Measurements from ENCODE around the gene POLR3GL. TPM values are rescaled to one million over a fixed set of nuclear protein-coding genes. Genes with fewer than 3 reads are reported as not detected.
"Not testable (repeated sequence)": the region's sequence is repeated elsewhere in the genome, so short reads cannot be mapped to it uniquely, and the experiment has no call there.

POLR3GL gene
- total and polyA plus RNA-seq, 4 donors, result 23.8 to 89.0 (median 49.9) TPM

GRCh38 chr1:146022403-146023127 lies 58.1 kb downstream of the POLR3GL start:
- no peaks in the 10 kb centered on the region for H3K4me1 ChIP-seq (ENCODE audit: control insufficient read depth in 1 of 2, insufficient read depth in 2 of 2, low read length in 2 of 2)
- intact Hi-C loops (cut with DNase I), result no loop called here
- no peak overlapping the region for H3K4me3 ChIP-seq (ENCODE audit: low read length in 2 of 2)
- peaks cover 0 to 3% of the 10 kb centered on the region in 2 donors for H3K27me3 ChIP-seq (ENCODE audit: control insufficient read depth in 1 of 2, insufficient read depth in 2 of 2, low read length in 1 of 2)
- H3K9me3 ChIP-seq (ENCODE audit: control insufficient read depth, low read length), result no peaks in the 10 kb centered on the region
- no peak for ATAC-seq (ENCODE audit: low FRiP score)
- H3K36me3 ChIP-seq (ENCODE audit: control insufficient read depth in 1 of 2, insufficient read depth in 2 of 2, low read length in 1 of 2), result no peaks in the 10 kb centered on the region
- WGBS, 2 donors, result 78 to 79% methylated on average over 7 of the region's 7 CpGs
- no peak for DNase-seq
- no peak overlapping the region for H3K27ac ChIP-seq (ENCODE audit: low read depth in 1 of 2, low read length in 2 of 2)

- 80 to 87% methylated on average over 2 of the region's 2 CpGs for WGBS, 2 donors
- H3K36me3 ChIP-seq (ENCODE audit: control insufficient read depth in 1 of 2, insufficient read depth in 2 of 2, low read length in 1 of 2); H3K27me3 ChIP-seq (ENCODE audit: control insufficient read depth in 1 of 2, insufficient read depth in 2 of 2, low read length in 1 of 2); H3K4me3 ChIP-seq (ENCODE audit: low read length in 2 of 2); H3K9me3 ChIP-seq (ENCODE audit: control insufficient read depth, low read length); ATAC-seq (ENCODE audit: low FRiP score); H3K4me1 ChIP-seq (ENCODE audit: control insufficient read depth in 1 of 2, insufficient read depth in 2 of 2, low read length in 2 of 2); H3K27ac ChIP-seq (ENCODE audit: low read depth in 1 of 2, low read length in 2 of 2); DNase-seq; intact Hi-C loops (cut with DNase I): not testable (repeated sequence)
These were observed 61.5 kb downstream of the POLR3GL start for GRCh38 chr1:146025787-146026495.

GRCh38 chr1:146026650-146027049 lies 62.2 kb downstream of the POLR3GL start:
- DNase-seq; intact Hi-C loops (cut with DNase I); ATAC-seq (ENCODE audit: low FRiP score); H3K4me1 ChIP-seq (ENCODE audit: control insufficient read depth in 1 of 2, insufficient read depth in 2 of 2, low read length in 2 of 2); H3K36me3 ChIP-seq (ENCODE audit: control insufficient read depth in 1 of 2, insufficient read depth in 2 of 2, low read length in 1 of 2); H3K4me3 ChIP-seq (ENCODE audit: low read length in 2 of 2); H3K9me3 ChIP-seq (ENCODE audit: control insufficient read depth, low read length); H3K27ac ChIP-seq (ENCODE audit: low read depth in 1 of 2, low read length in 2 of 2); H3K27me3 ChIP-seq (ENCODE audit: control insufficient read depth in 1 of 2, insufficient read depth in 2 of 2, low read length in 1 of 2): not testable (repeated sequence)
- 71 to 74% methylated on average over 1 of the region's 1 CpG for WGBS, 2 donors

Other genes with a start within 250 kb of the POLR3GL start
- gene CD160, start 245.2 kb upstream of the POLR3GL start, total RNA-seq, result under 1 TPM in 1 of 2 donors, not detected in 1; 0.30 TPM
- 1 to 10 TPM in 1 of 2 donors, not detected in 1; 1.0 TPM for gene CD160, start 245.2 kb upstream of the POLR3GL start, polyA plus RNA-seq
- gene RNF115, start 140.6 kb upstream of the POLR3GL start, total RNA-seq, result 10 to 100 TPM; 29.7 to 60.3 TPM
- 10 to 100 TPM; 13.3 to 14.4 TPM for gene RNF115, start 140.6 kb upstream of the POLR3GL start, polyA plus RNA-seq
- gene POLR3C, start 140.5 kb upstream of the POLR3GL start, total RNA-seq, result 10 to 100 TPM; 23.8 to 25.9 TPM
- gene POLR3C, start 140.5 kb upstream of the POLR3GL start, polyA plus RNA-seq, result 10 to 100 TPM; 14.8 to 21.0 TPM
- 1 to 10 TPM; 1.2 to 2.7 TPM for gene NUDT17, start 119.1 kb upstream of the POLR3GL start, total RNA-seq
- 1 to 10 TPM; 4.0 to 4.1 TPM for gene NUDT17, start 119.1 kb upstream of the POLR3GL start, polyA plus RNA-seq
- gene PIAS3, start 105.6 kb upstream of the POLR3GL start, total RNA-seq, result 10 to 100 TPM; 44.5 to 60.6 TPM
- gene PIAS3, start 105.6 kb upstream of the POLR3GL start, polyA plus RNA-seq, result 10 to 100 TPM; 12.3 to 81.7 TPM
- gene ANKRD35, start 78.8 kb upstream of the POLR3GL start, total RNA-seq, result 1 to 10 TPM; 3.8 to 7.2 TPM
- 10 to 100 TPM in 1 of 2 donors, 1 to 10 TPM in 1; 8.4 to 23.6 TPM for gene ANKRD35, start 78.8 kb upstream of the POLR3GL start, polyA plus RNA-seq
- gene ITGA10, start 54.6 kb upstream of the POLR3GL start, total RNA-seq, result 100 to 1,000 TPM in 1 of 2 donors, 10 to 100 TPM in 1; 74.6 to 123 TPM
- gene ITGA10, start 54.6 kb upstream of the POLR3GL start, polyA plus RNA-seq, result 100 to 1,000 TPM in 1 of 2 donors, 1 to 10 TPM in 1; 7.6 to 296 TPM
- gene PEX11B, start 46.0 kb upstream of the POLR3GL start, total RNA-seq, result 10 to 100 TPM; 14.9 to 20.6 TPM
- 10 to 100 TPM; 10.0 to 18.2 TPM for gene PEX11B, start 46.0 kb upstream of the POLR3GL start, polyA plus RNA-seq
- 10 to 100 TPM; 81.2 to 84.5 TPM for gene RBM8A, start 37.2 kb upstream of the POLR3GL start, total RNA-seq
- gene RBM8A, start 37.2 kb upstream of the POLR3GL start, polyA plus RNA-seq, result 10 to 100 TPM; 42.6 to 74.1 TPM
- 10 to 100 TPM; 53.2 to 60.0 TPM for gene LIX1L, start 6.7 kb upstream of the POLR3GL start, total RNA-seq
- 10 to 100 TPM; 18.0 to 29.3 TPM for gene LIX1L, start 6.7 kb upstream of the POLR3GL start, polyA plus RNA-seq
- gene ANKRD34A, start 115 bp upstream of the POLR3GL start, total RNA-seq, result 1 to 10 TPM; 1.4 to 2.2 TPM
- gene ANKRD34A, start 115 bp upstream of the POLR3GL start, polyA plus RNA-seq, result 1 to 10 TPM in 1 of 2 donors, under 1 TPM in 1; 0.63 to 1.9 TPM
- gene TXNIP, start 31.9 kb downstream of the POLR3GL start, total RNA-seq, result 100 to 1,000 TPM; 354 to 536 TPM
- 100 to 1,000 TPM in 1 of 2 donors, 10 to 100 TPM in 1; 83.1 to 169 TPM for gene TXNIP, start 31.9 kb downstream of the POLR3GL start, polyA plus RNA-seq
- not detected for gene HJV, start 57.0 kb downstream of the POLR3GL start, total RNA-seq
- gene HJV, start 57.0 kb downstream of the POLR3GL start, polyA plus RNA-seq, result not detected
- gene NBPF10, start 180.1 kb downstream of the POLR3GL start, total RNA-seq, result 1 to 10 TPM; 4.8 to 6.1 TPM
- 1 to 10 TPM in 1 of 2 donors, under 1 TPM in 1; 0.88 to 1.2 TPM for gene NBPF10, start 180.1 kb downstream of the POLR3GL start, polyA plus RNA-seq

All from aorta (tissue), 5 donors.